ENCODE measurements around the gene LEUTX.

Gene LEUTX

DNA sequence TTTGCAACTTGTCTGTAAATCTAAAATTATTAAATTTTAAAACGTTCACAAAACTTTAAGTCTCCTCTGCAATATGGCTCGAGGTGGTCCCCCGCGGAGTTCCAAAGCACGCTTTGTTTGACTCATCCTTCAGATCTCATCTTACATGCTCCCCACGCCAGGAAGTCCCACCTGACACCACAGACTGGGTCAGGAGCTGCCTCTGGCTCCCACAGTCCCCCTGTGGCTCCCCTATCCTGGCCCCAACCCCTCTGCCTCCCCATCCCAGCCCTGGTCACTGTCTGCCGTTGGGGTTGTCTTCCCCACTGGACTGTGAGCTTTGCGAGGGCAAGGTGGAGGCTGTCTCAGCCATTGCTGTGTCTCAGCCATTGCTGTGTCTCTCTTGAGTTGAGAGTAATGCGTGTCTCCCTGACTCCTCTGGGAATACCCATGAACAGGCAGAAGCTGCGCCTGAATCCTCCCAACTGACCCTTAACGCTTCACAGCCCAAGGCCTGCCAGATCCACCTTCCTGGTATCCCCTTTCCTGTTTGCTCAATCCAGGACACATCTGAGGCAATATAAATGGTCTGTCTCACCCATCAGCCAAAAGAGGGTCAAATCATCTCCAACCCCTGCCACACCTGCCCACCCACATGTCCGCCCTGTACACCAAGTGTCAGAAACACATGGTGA is 39.4 kb downstream of the LEUTX start:
- in situ Hi-C loops (cut with MboI; ENCODE audit: low sequenced_read_pairs, unreplicated experiment) = no loop called here
- DNase-seq (ENCODE audit: low spot score) = no peak
- TF ChIP-seq, protein P1, sequence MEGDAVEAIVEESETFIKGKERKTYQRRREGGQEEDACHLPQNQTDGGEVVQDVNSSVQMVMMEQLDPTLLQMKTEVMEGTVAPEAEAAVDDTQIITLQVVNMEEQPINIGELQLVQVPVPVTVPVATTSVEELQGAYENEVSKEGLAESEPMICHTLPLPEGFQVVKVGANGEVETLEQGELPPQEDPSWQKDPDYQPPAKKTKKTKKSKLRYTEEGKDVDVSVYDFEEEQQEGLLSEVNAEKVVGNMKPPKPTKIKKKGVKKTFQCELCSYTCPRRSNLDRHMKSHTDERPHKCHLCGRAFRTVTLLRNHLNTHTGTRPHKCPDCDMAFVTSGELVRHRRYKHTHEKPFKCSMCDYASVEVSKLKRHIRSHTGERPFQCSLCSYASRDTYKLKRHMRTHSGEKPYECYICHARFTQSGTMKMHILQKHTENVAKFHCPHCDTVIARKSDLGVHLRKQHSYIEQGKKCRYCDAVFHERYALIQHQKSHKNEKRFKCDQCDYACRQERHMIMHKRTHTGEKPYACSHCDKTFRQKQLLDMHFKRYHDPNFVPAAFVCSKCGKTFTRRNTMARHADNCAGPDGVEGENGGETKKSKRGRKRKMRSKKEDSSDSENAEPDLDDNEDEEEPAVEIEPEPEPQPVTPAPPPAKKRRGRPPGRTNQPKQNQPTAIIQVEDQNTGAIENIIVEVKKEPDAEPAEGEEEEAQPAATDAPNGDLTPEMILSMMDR (IDR thresholded peaks at IDR 0.05; ENCODE audit: borderline replicate concordance, control extremely low read depth, extremely low read depth, insufficient read depth, missing control alignments) = no peak

DNA sequence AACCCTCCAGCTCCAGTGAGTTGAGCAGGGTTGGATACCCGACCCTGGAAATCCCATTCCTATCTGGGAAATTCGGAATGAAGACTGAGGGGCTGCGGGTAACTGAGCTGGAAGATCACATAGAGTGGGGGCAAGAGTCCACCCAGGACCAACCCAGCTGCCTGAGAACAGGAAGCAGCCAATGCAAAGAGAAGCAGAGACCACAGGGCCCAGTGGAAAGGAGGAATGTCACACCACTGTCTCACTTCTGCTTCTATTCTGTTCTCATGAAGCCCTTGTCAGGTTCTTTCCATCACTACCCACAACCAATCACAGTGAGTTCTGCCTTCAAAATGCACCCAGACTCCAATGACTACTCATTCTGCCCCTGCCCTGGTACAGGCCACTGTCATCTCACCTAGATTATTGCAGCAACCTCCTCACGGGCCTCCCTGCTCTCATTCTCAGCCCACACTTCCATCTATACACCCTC is 40.0 kb downstream of the LEUTX start:
- DNase-seq (ENCODE audit: low spot score) = peak; percentile 83
- TF ChIP-seq, protein P1 (IDR thresholded peaks at IDR 0.05; ENCODE audit: borderline replicate concordance, control extremely low read depth, extremely low read depth, insufficient read depth, missing control alignments) = no peak
- in situ Hi-C loops (cut with MboI; ENCODE audit: low sequenced_read_pairs, unreplicated experiment) = no loop called here

DNA sequence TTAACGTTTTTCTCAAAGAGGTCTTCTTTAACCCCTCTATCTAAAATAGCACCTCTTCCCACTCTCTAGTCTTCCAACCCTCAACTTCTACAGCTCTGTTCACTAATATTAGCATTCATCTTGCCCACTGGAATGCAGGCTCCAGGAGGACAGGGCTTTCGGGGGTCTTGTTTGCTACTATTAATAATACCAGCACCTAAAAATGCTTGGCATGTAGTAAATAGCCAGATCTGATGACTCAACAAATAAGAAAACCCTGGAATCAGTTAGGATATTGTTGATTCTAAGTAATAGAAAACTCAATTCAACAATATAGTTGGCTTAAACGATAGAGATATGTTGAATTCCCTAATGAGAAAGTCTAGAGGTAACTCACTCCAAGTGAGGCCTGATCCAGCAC is 41.1 kb downstream of the LEUTX start:
- TF ChIP-seq, protein P1 (IDR thresholded peaks at IDR 0.05; ENCODE audit: borderline replicate concordance, control extremely low read depth, extremely low read depth, insufficient read depth, missing control alignments) = no peak
- no peak for DNase-seq (ENCODE audit: low spot score)
- in situ Hi-C loops (cut with MboI; ENCODE audit: low sequenced_read_pairs, unreplicated experiment) = no loop called here

DNA sequence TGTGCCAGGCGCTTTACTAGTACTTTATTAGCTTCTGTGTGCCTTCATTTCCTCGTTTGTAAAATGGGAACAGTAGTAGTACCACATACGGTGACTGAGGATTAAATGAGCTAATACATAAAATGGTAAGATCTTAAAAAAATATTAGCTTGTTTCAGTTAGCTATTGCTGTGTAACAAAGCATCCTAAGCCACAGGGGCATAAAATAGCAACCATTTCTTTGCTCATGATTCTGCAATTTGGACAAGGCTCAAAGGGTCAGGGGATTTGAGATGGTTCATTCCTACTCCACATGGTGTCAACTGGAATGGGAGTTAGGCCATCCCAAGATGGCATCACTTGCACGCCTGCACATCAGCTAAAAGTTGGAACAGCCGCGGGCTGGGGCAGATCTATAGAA is 42.0 kb downstream of the LEUTX start:
- in situ Hi-C loops (cut with MboI; ENCODE audit: low sequenced_read_pairs, unreplicated experiment) = no loop called here
- DNase-seq (ENCODE audit: low spot score) = no peak
- TF ChIP-seq, protein P1 (IDR thresholded peaks at IDR 0.05; ENCODE audit: borderline replicate concordance, control extremely low read depth, extremely low read depth, insufficient read depth, missing control alignments) = no peak

DNA sequence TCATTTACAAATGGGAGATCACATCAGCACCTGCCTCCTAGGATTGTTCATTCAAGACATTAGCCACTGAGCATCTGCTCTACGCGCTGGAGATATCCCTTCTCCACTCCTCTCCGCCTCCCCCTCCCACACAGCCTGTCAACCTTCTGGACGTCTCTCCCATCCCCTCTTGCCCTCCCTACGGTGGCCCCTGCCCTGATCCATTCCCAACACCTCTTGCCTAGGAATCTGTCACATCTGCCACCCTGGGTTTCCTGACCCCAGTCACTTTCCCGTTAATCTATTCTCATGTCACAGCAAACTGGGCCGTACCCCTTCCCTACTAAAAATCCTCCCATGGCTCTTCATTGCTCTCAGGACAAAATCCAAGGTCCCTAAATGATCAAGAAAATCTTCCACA is 45.0 kb downstream of the LEUTX start:
- TF ChIP-seq, protein P1 (IDR thresholded peaks at IDR 0.05; ENCODE audit: borderline replicate concordance, control extremely low read depth, extremely low read depth, insufficient read depth, missing control alignments) = no peak
- in situ Hi-C loops (cut with MboI; ENCODE audit: low sequenced_read_pairs, unreplicated experiment) = no loop called here
- DNase-seq (ENCODE audit: low spot score) = no peak

DNA sequence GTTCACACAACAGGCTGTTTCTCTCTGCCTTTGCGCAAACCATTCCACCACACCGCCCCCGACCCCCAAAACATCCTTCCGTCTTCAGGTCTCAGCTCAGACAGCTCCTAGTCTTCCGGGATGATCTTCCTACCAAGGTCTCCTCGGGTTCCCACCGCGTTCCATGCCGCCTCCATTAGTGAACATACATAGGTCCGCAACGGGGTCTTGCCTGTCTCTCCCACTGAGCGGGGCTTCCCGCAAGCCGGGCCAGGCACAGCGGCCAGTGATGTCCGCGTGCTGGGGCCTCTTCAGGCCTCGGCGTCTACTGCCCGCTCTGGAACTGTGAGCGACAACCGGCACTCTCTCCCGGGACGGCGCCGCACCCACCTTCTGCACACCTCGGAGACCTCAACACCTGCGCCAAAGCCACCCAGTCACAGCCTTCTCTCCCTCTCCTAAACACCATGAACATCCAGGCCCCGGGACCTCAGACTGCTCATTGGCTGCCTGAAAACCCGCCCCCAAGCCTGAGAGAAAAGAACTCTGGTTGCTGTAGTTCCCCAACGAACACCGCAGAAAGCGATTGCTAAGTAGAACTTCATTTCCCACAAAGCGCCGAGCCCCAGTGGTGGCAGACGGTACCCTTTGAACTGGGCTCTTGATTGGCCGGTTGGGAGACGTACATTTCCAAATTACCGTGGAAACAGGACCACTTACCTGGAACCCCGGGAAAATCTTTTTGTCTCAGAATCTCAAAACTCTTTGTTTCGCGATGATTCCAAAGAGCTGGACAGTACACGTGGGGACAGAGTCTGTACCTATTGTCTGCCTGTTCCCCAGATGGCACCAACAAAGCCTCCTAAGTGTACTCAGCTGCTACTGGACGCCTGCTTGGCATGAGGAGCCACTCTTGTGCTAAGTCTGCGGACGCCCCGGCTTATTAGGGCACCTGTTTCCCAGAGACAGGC is 45.8 kb downstream of the LEUTX start:
- in situ Hi-C loops (cut with MboI; ENCODE audit: low sequenced_read_pairs, unreplicated experiment) = no loop called here

More for the DNA sequence above, 45.8 kb downstream of the LEUTX start:
- DNase-seq (ENCODE audit: low spot score) = peak; percentile 94
- TF ChIP-seq, protein P1 (IDR thresholded peaks at IDR 0.05; ENCODE audit: borderline replicate concordance, control extremely low read depth, extremely low read depth, insufficient read depth, missing control alignments) = no peak
